GM10266 (cell line): Measurements from ENCODE around the gene TTR.

Experiments used
- DNase-seq: peaks from one replicate; pipeline ENCODE4 v3.0.0; 2012; ENCODE audit errors: extremely low spot score
- CTCF ChIP-seq: IDR thresholded peaks from 2 replicates; pipeline ENCODE4 v1.5.1; 2012; ENCODE audit warnings: mild to moderate bottlenecking, low read depth; ENCODE audit not compliant: control insufficient read depth, insufficient read depth; ENCODE audit errors: missing control alignments

The TTR gene

GRCh38 chr18:31566576-31567306 lies 24.9 kb upstream of the TTR start:
- TF ChIP-seq CTCF, result no peak
- DNase-seq, result no peak

DNA sequence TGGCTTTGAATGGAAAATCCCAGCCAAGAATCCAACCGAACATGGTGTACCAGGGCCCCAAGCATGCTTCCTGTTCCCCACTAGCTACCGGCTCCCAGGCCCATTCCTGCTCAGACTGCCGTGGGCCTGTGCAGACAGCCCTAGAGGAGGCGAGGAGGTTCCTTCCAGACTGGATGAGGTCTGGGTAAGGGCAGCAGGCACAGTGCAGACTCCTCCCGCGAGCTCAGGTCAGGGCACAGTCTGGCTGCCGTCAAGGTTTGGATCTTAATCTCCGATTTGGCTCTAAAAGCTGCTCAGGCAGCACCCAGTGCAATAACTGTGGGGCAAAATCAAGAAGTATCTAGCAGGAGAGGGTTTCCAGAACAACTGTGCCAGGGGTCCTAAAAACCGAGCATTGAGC lies 19.3 kb upstream of the TTR start:
- no peak for TF ChIP-seq CTCF
- no peak for DNase-seq

GRCh38 chr18:31573051-31573450 lies 18.6 kb upstream of the TTR start:
- DNase-seq, result no peak
- no peak for TF ChIP-seq CTCF

- no peak for TF ChIP-seq CTCF
- no peak for DNase-seq
These were observed 17.3 kb upstream of the TTR start for GRCh38 chr18:31574359-31574758.

- TF ChIP-seq CTCF, result no peak
- DNase-seq, result no peak
These were observed 16.0 kb upstream of the TTR start for GRCh38 chr18:31575515-31576257.

DNA sequence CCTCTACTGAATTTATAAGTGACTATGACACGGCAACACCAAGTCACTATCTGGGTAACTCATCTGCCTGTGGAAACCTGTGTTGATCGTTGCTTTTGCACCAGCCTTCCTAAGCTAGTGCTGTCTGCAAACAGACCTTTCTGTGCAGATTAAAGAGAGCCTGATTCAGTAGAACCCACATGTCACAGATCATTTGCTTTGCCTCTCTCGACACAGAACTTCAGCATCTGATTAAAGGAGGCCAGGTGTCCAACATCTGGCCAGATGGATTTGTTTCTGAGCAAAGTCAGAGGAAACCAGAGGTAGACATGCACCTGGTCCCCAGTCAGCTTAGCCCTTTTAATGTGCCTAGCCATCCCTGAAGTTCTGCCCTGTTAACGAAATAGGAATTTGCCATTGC lies 15.0 kb upstream of the TTR start:
- DNase-seq, result no peak

More for the DNA sequence above, 15.0 kb upstream of the TTR start:
- no peak for TF ChIP-seq CTCF
